Adipocyte (in vitro differentiated cells): ENCODE data around the gene GAS2L2.
A peak's percentile ranks its signal among the peaks of the same experiment; 100 is the strongest.

Experiments
- DNase-seq: peaks from one replicate; pipeline ENCODE4 v3.0.0-alpha.2; 2015; ENCODE audit warnings: low read depth
- H3K27me3 ChIP-seq: replicated peaks from 2 replicates; pipeline ENCODE4 v1.7.0; 2013; ENCODE audit warnings: mild to moderate bottlenecking, low read length, moderate library complexity; ENCODE audit not compliant: control insufficient read depth, insufficient read depth
- H3K36me3 ChIP-seq: 2 replicates; pipeline ENCODE4 v1.7.0; 2013; ENCODE audit warnings: low read length, mild to moderate bottlenecking, moderate library complexity; ENCODE audit not compliant: control insufficient read depth, insufficient read depth, severe bottlenecking
- H3K4me1 ChIP-seq: 2 replicates; pipeline ENCODE4 v1.7.0; 2013; ENCODE audit warnings: mild to moderate bottlenecking, low read length, moderate library complexity; ENCODE audit not compliant: control insufficient read depth, insufficient read depth
- H3K4me3 ChIP-seq: 2 replicates; pipeline ENCODE4 v1.7.0; 2013; ENCODE audit warnings: mild to moderate bottlenecking, low read length, moderate library complexity
- H3K9ac ChIP-seq: 2 replicates; pipeline ENCODE4 v1.7.0; 2013; ENCODE audit warnings: mild to moderate bottlenecking, low read length, moderate library complexity
- H3K9me3 ChIP-seq: 2 replicates; pipeline ENCODE4 v1.7.0; 2013; ENCODE audit warnings: mild to moderate bottlenecking, low read length, moderate library complexity; ENCODE audit not compliant: control insufficient read depth

The GAS2L2 gene

GRCh38 chr17:35743626-35744328 lies 9.3 kb downstream of the GAS2L2 start:
- Histone ChIP-seq H3K4me3 (no peak overlapping the region), H3K9ac (no peak overlapping the region), H3K9me3 (peaks cover 5% of the 10 kb centered on the region), H3K4me1 (peaks cover 4% of the 10 kb centered on the region), H3K27me3 (peaks cover 75% of the 10 kb centered on the region), H3K36me3 (no peaks in the 10 kb centered on the region)
- DNase-seq, result peak; percentile 59

GRCh38 chr17:35742896-35743477 lies 10.1 kb downstream of the GAS2L2 start:
- H3K4me3 ChIP-seq, result no peak overlapping the region
- H3K27me3 ChIP-seq, result peaks cover 78% of the 10 kb centered on the region
- H3K4me1 ChIP-seq, result no peaks in the 10 kb centered on the region
- H3K9me3 ChIP-seq, result peaks cover 5% of the 10 kb centered on the region
- no peak overlapping the region for H3K9ac ChIP-seq
- no peak for DNase-seq
- H3K36me3 ChIP-seq, result no peaks in the 10 kb centered on the region

GRCh38 chr17:35742496-35742895 lies 10.5 kb downstream of the GAS2L2 start:
- Histone ChIP-seq H3K4me3 (no peak overlapping the region), H3K9ac (no peak overlapping the region), H3K27me3 (peaks cover 75% of the 10 kb centered on the region), H3K36me3 (no peaks in the 10 kb centered on the region), H3K4me1 (no peaks in the 10 kb centered on the region), H3K9me3 (peaks cover 5% of the 10 kb centered on the region)
- no peak for DNase-seq

GRCh38 chr17:35740997-35741931 lies 11.8 kb downstream of the GAS2L2 start:
- Histone ChIP-seq H3K9ac (no peak overlapping the region), H3K4me3 (no peak overlapping the region), H3K36me3 (no peaks in the 10 kb centered on the region), H3K27me3 (peaks cover 69% of the 10 kb centered on the region), H3K4me1 (no peaks in the 10 kb centered on the region), H3K9me3 (peaks cover 5% of the 10 kb centered on the region)
- DNase-seq, result no peak

GRCh38 chr17:35740216-35740615 lies 12.8 kb downstream of the GAS2L2 start:
- DNase-seq, result no peak
- no peak overlapping the region for H3K4me3 ChIP-seq
- peaks cover 59% of the 10 kb centered on the region for H3K27me3 ChIP-seq
- H3K9me3 ChIP-seq, result peaks cover 5% of the 10 kb centered on the region
- H3K36me3 ChIP-seq, result no peaks in the 10 kb centered on the region
- no peak overlapping the region for H3K9ac ChIP-seq
- H3K4me1 ChIP-seq, result no peaks in the 10 kb centered on the region

GRCh38 chr17:35738519-35739133 lies 14.4 kb downstream of the GAS2L2 start:
- no peak overlapping the region for H3K9ac ChIP-seq
- H3K9me3 ChIP-seq, result peaks cover 5% of the 10 kb centered on the region
- no peaks in the 10 kb centered on the region for H3K4me1 ChIP-seq
- no peak for DNase-seq
- H3K36me3 ChIP-seq, result no peaks in the 10 kb centered on the region
- H3K4me3 ChIP-seq, result no peak overlapping the region
- peaks cover 54% of the 10 kb centered on the region for H3K27me3 ChIP-seq

- Histone ChIP-seq H3K9me3 (peaks cover 5% of the 10 kb centered on the region), H3K4me3 (no peak overlapping the region), H3K9ac (no peak overlapping the region), H3K4me1 (peaks cover 2% of the 10 kb centered on the region), H3K27me3 (peaks cover 41% of the 10 kb centered on the region), H3K36me3 (no peaks in the 10 kb centered on the region)
- DNase-seq, result no peak
Measured at GRCh38 chr17:35736236-35736635, 16.8 kb downstream of the GAS2L2 start.

GRCh38 chr17:35735036-35735805 lies 17.8 kb downstream of the GAS2L2 start:
- Histone ChIP-seq H3K4me1 (peaks cover 6% of the 10 kb centered on the region), H3K9ac (no peak overlapping the region), H3K4me3 (no peak overlapping the region), H3K27me3 (peaks cover 33% of the 10 kb centered on the region), H3K9me3 (no peaks in the 10 kb centered on the region), H3K36me3 (no peaks in the 10 kb centered on the region)
- DNase-seq, result no peak

- Histone ChIP-seq H3K4me3 (no peak overlapping the region), H3K4me1 (peaks cover 6% of the 10 kb centered on the region), H3K9me3 (no peaks in the 10 kb centered on the region), H3K9ac (no peak overlapping the region), H3K27me3 (peaks cover 25% of the 10 kb centered on the region), H3K36me3 (no peaks in the 10 kb centered on the region)
- DNase-seq, result no peak
Measured at GRCh38 chr17:35734396-35734795, 18.6 kb downstream of the GAS2L2 start.

GRCh38 chr17:35733366-35733765 lies 19.7 kb downstream of the GAS2L2 start:
- H3K9me3 ChIP-seq, result no peaks in the 10 kb centered on the region
- no peak for DNase-seq

More at GRCh38 chr17:35733366-35733765, 19.7 kb downstream of the GAS2L2 start:
- peaks cover 15% of the 10 kb centered on the region for H3K27me3 ChIP-seq
- no peaks in the 10 kb centered on the region for H3K36me3 ChIP-seq
- H3K9ac ChIP-seq, result no peak overlapping the region
- H3K4me3 ChIP-seq, result no peak overlapping the region
- peaks cover 6% of the 10 kb centered on the region for H3K4me1 ChIP-seq
